ENCODE data around the gene C12orf50.
"Not testable (repeated sequence)": the region's sequence is repeated elsewhere in the genome, so short reads cannot be mapped to it uniquely, and the experiment has no call there.

C12orf50 gene

GRCh38 chr12:88001327-88001726 lies 27.9 kb downstream of the C12orf50 start:
- no peak for DNase-seq
- in situ Hi-C loops (cut with MboI; ENCODE audit: low pct_unique_long_range_greater_than_20kb, low sequenced_read_pairs) = no loop called here

DNA sequence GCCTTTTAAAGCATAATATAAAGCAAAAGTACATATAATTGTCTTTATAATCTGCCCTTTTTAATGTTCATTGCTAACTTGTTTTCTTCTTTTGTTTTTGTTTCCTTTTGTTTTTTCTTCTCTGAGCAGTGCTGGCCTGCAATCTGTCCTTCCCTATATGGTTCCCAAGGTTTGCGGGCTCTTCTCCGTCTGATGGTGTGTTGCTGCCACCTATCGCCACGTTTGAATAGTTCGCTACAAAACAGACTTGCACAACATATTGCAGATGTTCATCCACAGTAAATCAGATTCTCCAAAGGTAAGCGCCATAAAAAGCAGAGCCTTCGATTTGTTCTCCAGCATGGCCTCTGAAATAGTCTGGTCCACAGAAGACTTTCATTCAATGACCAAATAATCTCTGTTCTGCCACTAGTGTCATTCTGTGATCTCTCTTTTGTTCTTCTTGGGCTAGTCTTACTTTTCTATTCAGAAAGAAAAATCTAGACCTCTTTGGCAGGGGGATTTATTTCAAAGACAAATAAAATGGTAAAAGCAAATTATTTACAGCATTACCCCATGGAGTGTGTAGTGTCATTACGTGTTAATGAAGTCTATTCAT lies 33.5 kb downstream of the C12orf50 start:
- DNase-seq = peak; percentile 68
- in situ Hi-C loops (cut with MboI; ENCODE audit: low pct_unique_long_range_greater_than_20kb, low sequenced_read_pairs) = no loop called here

DNA sequence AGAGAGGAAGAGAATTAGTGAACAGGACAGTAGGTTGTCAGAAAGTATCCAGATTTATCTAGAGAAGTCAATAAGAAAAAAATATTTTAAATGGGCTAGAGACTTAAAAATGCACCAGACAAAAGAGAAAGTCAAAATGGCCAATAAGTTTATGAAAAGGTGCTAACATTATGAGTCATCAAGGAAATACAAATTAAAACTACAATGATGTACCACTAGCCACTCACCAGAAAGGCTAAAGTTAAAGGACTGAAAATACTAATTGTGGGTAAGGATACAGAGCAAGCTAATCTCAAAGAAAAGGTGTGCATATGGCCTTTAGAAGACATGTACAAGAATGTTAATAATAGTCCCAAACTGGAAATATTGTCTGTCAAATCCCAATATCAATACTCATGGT lies 37.7 kb downstream of the C12orf50 start:
- in situ Hi-C loops (cut with MboI; ENCODE audit: low pct_unique_long_range_greater_than_20kb, low sequenced_read_pairs) = no loop called here
- no peak for DNase-seq

DNA sequence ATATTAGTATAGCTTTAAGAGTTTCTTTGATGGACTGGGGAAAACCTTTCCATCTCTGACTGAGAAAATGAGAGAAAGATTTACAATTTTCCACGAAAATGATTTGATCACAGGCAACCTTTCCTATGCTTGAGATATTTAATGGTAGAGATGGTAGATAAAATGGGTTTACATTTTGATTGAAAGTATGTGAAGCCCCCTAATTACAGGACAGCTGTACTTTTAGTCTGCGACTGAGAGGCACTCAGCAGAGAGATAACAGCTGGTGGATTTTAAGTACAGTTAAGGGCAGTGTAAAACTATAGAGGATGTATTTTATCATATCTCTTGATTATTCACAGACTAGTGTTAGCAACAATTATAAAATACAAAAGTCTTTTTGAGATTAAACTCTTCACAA lies 40.7 kb downstream of the C12orf50 start:
- in situ Hi-C loops (cut with MboI; ENCODE audit: low pct_unique_long_range_greater_than_20kb, low sequenced_read_pairs) = no loop called here
- DNase-seq = no peak

DNA sequence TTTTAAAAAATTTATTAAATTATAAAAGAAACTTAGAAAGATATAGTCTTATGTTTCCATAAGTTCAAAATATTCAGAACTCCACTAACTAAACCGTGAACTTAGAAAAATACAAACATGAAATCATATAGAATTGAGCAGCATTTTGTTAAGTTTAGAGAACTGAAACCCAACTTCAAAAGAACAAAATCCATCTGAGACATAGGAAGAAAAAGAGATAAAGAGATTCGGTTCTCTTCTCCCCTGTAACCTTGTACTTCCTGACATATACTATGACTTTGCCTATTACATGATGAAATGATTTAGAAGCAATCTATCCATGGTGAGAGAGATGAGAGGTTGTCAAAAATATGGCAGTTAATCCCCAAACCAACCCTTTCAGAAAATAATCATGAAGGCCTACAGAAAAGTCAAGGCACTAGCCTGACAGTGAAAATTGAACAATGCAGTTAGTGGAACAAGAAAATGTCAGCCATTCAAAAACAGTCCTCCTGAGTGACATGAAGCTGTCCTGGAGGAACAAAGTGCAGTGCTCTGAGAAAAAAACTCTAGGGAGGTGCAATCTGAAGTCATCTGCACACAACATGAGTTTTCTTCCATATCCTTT lies 44.0 kb downstream of the C12orf50 start:
- in situ Hi-C loops (cut with MboI; ENCODE audit: low pct_unique_long_range_greater_than_20kb, low sequenced_read_pairs) = no loop called here
- DNase-seq = no peak

DNA sequence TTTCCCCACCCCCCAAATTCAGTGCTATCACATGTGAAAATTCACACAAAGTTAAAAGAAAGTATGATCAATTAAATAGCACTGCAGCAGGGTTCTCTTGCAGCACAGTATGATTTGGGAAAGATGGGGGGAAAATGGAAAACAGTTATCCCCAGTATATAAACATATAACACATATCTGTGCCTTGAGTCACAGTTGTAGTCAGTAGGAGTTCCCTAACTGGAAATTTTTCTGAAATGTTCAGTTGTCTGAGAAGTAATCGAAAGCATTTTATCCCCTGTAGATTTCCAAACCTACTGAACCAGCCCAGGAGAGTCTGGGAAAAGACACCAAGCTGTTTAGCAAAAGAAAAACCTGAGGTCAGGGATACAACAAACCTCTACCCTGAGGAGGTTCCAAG lies 47.0 kb downstream of the C12orf50 start:
- in situ Hi-C loops (cut with MboI; ENCODE audit: low pct_unique_long_range_greater_than_20kb, low sequenced_read_pairs) = no loop called here
- no peak for DNase-seq

DNA sequence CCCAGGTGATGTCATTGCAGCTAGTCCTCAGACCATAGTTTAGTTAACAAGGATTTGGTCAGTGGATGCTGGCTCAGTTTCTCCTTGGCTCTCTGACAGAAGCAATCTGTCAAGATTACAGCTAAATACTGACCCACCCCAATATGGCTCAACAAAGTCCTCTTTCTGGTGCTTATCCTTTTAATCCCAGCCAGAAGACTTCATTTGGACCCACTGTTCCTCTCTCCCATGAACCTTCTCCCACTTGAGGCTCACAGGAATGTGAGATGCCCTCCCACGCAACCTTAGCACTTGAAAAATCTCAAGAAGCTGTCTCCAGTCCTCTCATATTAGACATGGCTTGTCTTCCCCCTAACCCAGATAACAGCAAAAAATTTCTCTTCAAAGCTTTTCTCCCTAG lies 47.7 kb downstream of the C12orf50 start:
- DNase-seq = no peak
- in situ Hi-C loops (cut with MboI; ENCODE audit: low pct_unique_long_range_greater_than_20kb, low sequenced_read_pairs) = no loop called here

DNA sequence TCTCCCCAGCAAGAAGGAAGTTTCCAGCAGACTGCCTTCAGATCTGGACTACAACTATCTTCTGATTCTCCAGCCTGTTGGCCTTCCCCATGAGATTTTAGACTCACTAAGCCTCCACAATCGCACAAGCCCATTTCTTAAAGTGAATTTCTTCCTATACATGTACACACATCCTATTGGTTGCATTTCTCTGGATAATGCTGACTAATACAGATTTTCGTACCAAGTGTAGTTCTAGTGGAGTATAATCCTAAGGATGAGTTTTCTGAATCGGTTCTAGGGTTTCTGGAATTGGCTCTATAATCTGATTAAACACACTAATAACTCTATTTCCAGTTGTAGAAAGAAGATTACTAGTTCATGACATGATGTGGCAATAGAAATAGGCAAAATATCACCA lies 53.3 kb downstream of the C12orf50 start:
- in situ Hi-C loops (cut with MboI; ENCODE audit: low pct_unique_long_range_greater_than_20kb, low sequenced_read_pairs) = no loop called here
- DNase-seq = no peak

- DNase-seq = no peak
Measured at GRCh38 chr12:87967871-87968270, 61.3 kb downstream of the C12orf50 start.

DNA sequence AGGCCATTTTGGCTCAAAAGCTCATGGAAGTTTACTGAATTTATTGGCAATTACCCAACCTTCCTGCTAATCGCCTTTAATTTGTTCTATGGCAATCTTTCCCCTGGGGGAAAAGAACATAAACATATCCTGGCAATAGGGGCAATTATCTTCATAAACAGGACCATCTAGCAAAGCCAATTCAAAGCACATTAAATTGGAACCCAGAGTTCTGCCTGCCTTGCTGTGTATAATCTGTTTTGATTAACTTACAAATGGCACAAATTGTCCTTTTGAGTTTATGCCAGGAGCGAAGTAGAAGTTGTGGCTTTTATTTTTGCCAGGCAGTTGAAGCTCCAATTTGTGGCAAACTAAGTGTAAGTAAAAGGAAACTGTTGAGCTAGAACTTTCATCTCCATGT lies 68.6 kb downstream of the C12orf50 start:
- DNase-seq = no peak
- in situ Hi-C loops (cut with MboI; ENCODE audit: low pct_unique_long_range_greater_than_20kb, low sequenced_read_pairs) = no loop called here

More at GRCh38 chr12:87967871-87968270, 61.3 kb downstream of the C12orf50 start:
- in situ Hi-C loops (cut with MboI; ENCODE audit: low pct_unique_long_range_greater_than_20kb, low sequenced_read_pairs) = no loop called here

- DNase-seq; in situ Hi-C loops (cut with MboI; ENCODE audit: low pct_unique_long_range_greater_than_20kb, low sequenced_read_pairs): not testable (repeated sequence)
Measured at GRCh38 chr12:87954028-87954427, 75.2 kb downstream of the C12orf50 start.

GRCh38 chr12:87953256-87953860 lies 75.8 kb downstream of the C12orf50 start:
- in situ Hi-C loops (cut with MboI; ENCODE audit: low pct_unique_long_range_greater_than_20kb, low sequenced_read_pairs) = no loop called here

GRCh38 chr12:87952850-87953249 lies 76.4 kb downstream of the C12orf50 start:
- in situ Hi-C loops (cut with MboI; ENCODE audit: low pct_unique_long_range_greater_than_20kb, low sequenced_read_pairs) = no loop called here
- no peak for DNase-seq

More at GRCh38 chr12:87953256-87953860, 75.8 kb downstream of the C12orf50 start:
- DNase-seq = peak; percentile 31

- in situ Hi-C loops (cut with MboI; ENCODE audit: low pct_unique_long_range_greater_than_20kb, low sequenced_read_pairs) = no loop called here
- no peak for DNase-seq
Measured at GRCh38 chr12:87952223-87952622, 77.0 kb downstream of the C12orf50 start.

- DNase-seq = no peak
- in situ Hi-C loops (cut with MboI; ENCODE audit: low pct_unique_long_range_greater_than_20kb, low sequenced_read_pairs) = no loop called here
Measured at GRCh38 chr12:87943762-87944161, 85.4 kb downstream of the C12orf50 start.

GRCh38 chr12:87943023-87943422 lies 86.2 kb downstream of the C12orf50 start:
- in situ Hi-C loops (cut with MboI; ENCODE audit: low pct_unique_long_range_greater_than_20kb, low sequenced_read_pairs) = no loop called here
- no peak for DNase-seq

GRCh38 chr12:87939182-87939581 lies 90.0 kb downstream of the C12orf50 start:
- no peak for DNase-seq
- in situ Hi-C loops (cut with MboI; ENCODE audit: low pct_unique_long_range_greater_than_20kb, low sequenced_read_pairs) = no loop called here

GRCh38 chr12:87935216-87935615 lies 94.0 kb downstream of the C12orf50 start:
- in situ Hi-C loops (cut with MboI; ENCODE audit: low pct_unique_long_range_greater_than_20kb, low sequenced_read_pairs) = no loop called here
- no peak for DNase-seq

DNA sequence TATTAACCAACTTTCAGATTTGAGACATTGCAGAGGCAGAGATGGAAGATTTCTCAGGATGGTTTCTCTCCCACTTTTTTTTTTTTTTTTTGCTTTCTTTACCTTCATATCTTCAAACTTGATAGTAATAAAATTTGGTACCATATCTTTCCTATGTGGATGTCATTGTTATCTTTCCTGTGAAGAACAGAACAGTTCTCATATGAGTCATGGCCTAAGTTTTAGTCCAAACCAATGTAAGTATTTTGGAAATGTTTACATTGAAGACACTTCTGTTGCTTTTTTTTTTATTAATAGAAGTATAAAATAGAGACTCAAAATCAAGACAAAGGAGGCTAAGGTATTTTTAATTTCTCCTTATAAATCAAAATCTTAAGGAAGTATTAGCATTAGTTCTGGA lies 95.2 kb downstream of the C12orf50 start:
- in situ Hi-C loops (cut with MboI; ENCODE audit: low pct_unique_long_range_greater_than_20kb, low sequenced_read_pairs) = no loop called here
- DNase-seq = no peak

DNA sequence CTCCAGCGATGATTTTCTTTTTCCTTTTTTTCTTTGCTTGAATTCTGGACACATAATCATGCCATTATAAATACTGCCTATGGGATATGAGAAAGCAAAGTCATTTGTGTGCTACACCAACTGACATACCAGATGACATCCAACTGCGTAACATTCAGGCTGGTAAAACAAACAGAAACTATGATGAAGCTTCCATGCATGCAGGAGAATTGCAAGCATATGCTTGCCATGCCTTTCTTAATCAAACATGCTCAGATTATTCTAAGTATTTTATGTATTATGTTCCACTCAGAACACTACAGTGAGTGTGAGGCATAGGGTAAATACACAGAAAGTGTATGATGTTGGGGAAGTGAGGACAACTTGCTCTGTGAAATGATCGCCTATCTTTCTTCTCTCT lies 97.4 kb downstream of the C12orf50 start:
- in situ Hi-C loops (cut with MboI; ENCODE audit: low pct_unique_long_range_greater_than_20kb, low sequenced_read_pairs) = no loop called here
- no peak for DNase-seq

DNA sequence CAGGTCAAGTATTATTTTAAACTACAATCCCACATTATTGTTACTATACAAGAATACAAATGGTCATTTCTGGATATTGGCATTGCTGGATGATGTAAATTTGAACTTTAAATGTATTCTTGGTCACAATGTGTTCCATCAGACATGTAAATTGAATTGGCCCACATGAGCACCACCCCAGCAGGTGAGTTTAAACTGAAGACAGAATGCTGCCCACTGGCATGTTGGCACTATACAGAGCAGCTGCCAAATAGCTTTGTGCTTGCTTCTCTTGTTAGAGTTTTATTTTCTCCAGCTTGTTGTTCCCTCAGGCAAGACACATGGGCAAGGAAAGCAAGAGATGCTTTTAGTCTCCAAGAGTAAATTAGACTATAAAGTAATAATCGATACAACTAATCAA lies 98.6 kb downstream of the C12orf50 start:
- in situ Hi-C loops (cut with MboI; ENCODE audit: low pct_unique_long_range_greater_than_20kb, low sequenced_read_pairs) = no loop called here
- DNase-seq = no peak

Data from KBM-7 (cell line).